B cell (primary cell): ENCODE results near the gene TMOD2. TPM values are rescaled to one million over a fixed set of nuclear protein-coding genes. Genes with fewer than 3 reads are reported as not detected.

Source experiments
- ATAC-seq: fragments of 200-7000 bp; cut with Tn5 transposase; one replicate; pipeline ENCODE4 v1.10.0; 2021; ENCODE audit warnings: low read depth, mild to moderate bottlenecking, moderate number of reproducible peaks, moderate library complexity
- CTCF ChIA-PET: fragments of 350-600 bp; sonication (Branson Sonifier 250); formaldehyde crosslinking; loops from one replicate; lab custom pipeline; 2021; ENCODE audit warnings: antibody characterized with exemption, inconsistent platforms; lab: Charles Lee
- POLR2A ChIA-PET: fragments of 350-600 bp; sonication (Branson Sonifier 250); formaldehyde crosslinking; loops from one replicate; lab custom pipeline; 2021; ENCODE audit warnings: antibody characterized with exemption; lab: Charles Lee
- DNase-seq: peaks from one replicate; pipeline ENCODE4 v3.0.0; 2013
- H2AFZ ChIP-seq: 2 replicates; pipeline ENCODE4 v1.6.1; 2012; ENCODE audit warnings: mild to moderate bottlenecking, low read depth, low read length; ENCODE audit not compliant: insufficient read depth, poor library complexity, severe bottlenecking
- H3K27ac ChIP-seq, 2 donors: 1 replicate in 1 of 2; 2 replicates in 1 of 2; pipeline ENCODE4 v1.5.1; 2012 to 2013; ENCODE audit warnings: low read length in 2 of 2, mild to moderate bottlenecking in 2 of 2, moderate library complexity in 1 of 2
- H3K27me3 ChIP-seq, 4 experiments: fragments of 200-600 bp in 1 of 4; sonication (generic) in 1 of 4; replicated peaks in 1 of 4; 1 replicate in 2 of 4; 2 replicates in 2 of 4; pipeline versions ENCODE4 v1.6.1 to v1.7.0; 2013 to 2016; ENCODE audit warnings: low read length in 3 of 4, mild to moderate bottlenecking in 2 of 4, mixed read lengths in 1 of 4, moderate library complexity in 1 of 4; ENCODE audit not compliant: insufficient read depth in 4 of 4, control insufficient read depth in 3 of 4; ENCODE audit errors: control extremely low read depth in 1 of 4
- H3K36me3 ChIP-seq, 2 experiments: replicated peaks in 1 of 2; 1 replicate in 1 of 2; 2 replicates in 1 of 2; pipeline versions ENCODE4 v1.6.1 to v1.7.1; 2013; ENCODE audit warnings: low read length in 1 of 2; ENCODE audit not compliant: insufficient read depth in 2 of 2, control insufficient read depth in 1 of 2; ENCODE audit errors: control extremely low read depth in 1 of 2, extremely low read depth in 1 of 2
- H3K4me1 ChIP-seq, 2 donors: fragments of 200-600 bp in 1 of 2; sonication (generic) in 1 of 2; 1 replicate in 1 of 2; 2 replicates in 1 of 2; pipeline versions ENCODE4 v1.5.1 to v1.6.1; 2013 to 2017; ENCODE audit warnings: low read length in 2 of 2; ENCODE audit not compliant: control insufficient read depth in 2 of 2, insufficient read depth in 2 of 2
- H3K4me2 ChIP-seq: replicated peaks from 2 replicates; pipeline ENCODE3; 2012; ENCODE audit warnings: mild to moderate bottlenecking, low read depth, low read length; ENCODE audit not compliant: poor library complexity, severe bottlenecking
- H3K4me3 ChIP-seq, 5 experiments: fragments of 200-600 bp in 1 of 5; sonication (generic) in 1 of 5; 1 replicate in 3 of 5; 2 replicates in 2 of 5; pipeline versions ENCODE4 v1.5.1 to v1.7.0; 2011 to 2016; ENCODE audit warnings: low read length in 4 of 5, mild to moderate bottlenecking in 4 of 5, low read depth in 2 of 5, control low read depth in 1 of 5, moderate library complexity in 1 of 5; ENCODE audit not compliant: insufficient read depth in 1 of 5; ENCODE audit errors: control extremely low read depth in 1 of 5, extremely low read depth in 1 of 5
- H3K79me2 ChIP-seq: fragments of 200-600 bp; sonication (generic); one replicate; pipeline ENCODE4 v1.6.0; 2016; ENCODE audit warnings: low read length; ENCODE audit not compliant: control insufficient read depth, insufficient read depth
- H3K9ac ChIP-seq: fragments of 200-600 bp; sonication (generic); 2 replicates; pipeline ENCODE4 v1.6.1; 2017; ENCODE audit warnings: mild to moderate bottlenecking, low read length, moderate library complexity
- H3K9me3 ChIP-seq, 3 donors: one replicate each; pipeline versions ENCODE4 v1.6.1 to v1.7.1; 2013; ENCODE audit warnings: low read length in 2 of 3; ENCODE audit not compliant: control insufficient read depth in 2 of 3, insufficient read depth in 1 of 3; ENCODE audit errors: control extremely low read depth in 1 of 3
- H4K20me1 ChIP-seq: 2 replicates; pipeline ENCODE4 v1.6.0; 2012; ENCODE audit warnings: mild to moderate bottlenecking, low read length; ENCODE audit not compliant: insufficient read depth, control insufficient read depth, poor library complexity, severe bottlenecking
- H3K27ac Mint-ChIP-seq: one replicate; pipeline ENCODE4 v1.8.0; 2021; ENCODE audit warnings: mixed read lengths
- H3K27me3 Mint-ChIP-seq: one replicate; pipeline ENCODE4 v1.8.0; 2021; ENCODE audit warnings: mixed read lengths
- H3K4me1 Mint-ChIP-seq: one replicate; pipeline ENCODE4 v1.8.0; 2021; ENCODE audit warnings: mixed read lengths
- H3K4me3 Mint-ChIP-seq: one replicate; pipeline ENCODE4 v1.8.0; 2021; ENCODE audit warnings: mixed read lengths
- H3K9me3 Mint-ChIP-seq: one replicate; pipeline ENCODE4 v1.8.0; 2022; ENCODE audit warnings: mixed read lengths; ENCODE audit not compliant: insufficient read depth
- EZH2 ChIP-seq: IDR thresholded peaks from 2 replicates; pipeline ENCODE4 v1.6.1; 2012; ENCODE audit warnings: borderline replicate concordance, low read depth, mild to moderate bottlenecking, moderate library complexity, low read length; ENCODE audit not compliant: insufficient read depth, poor library complexity, severe bottlenecking
- WGBS: methylation state at CpG from one replicate; pipeline ENCODE4 v1.1.5; 2013; ENCODE audit warnings: missing lambda C conversion rate; ENCODE audit not compliant: insufficient coverage; 5-methylcytosine and 5-hydroxymethylcytosine counted together
- intact Hi-C: fragments of 100-400 bp; cut with micrococcal nuclease; formaldehyde crosslinking; loops from one replicate; pipeline ENCODE4 v1.10.0; 2022
- polyA plus RNA-seq: library from polyadenylated mRNA; depleted of rRNA; stranded (reverse); fragments of >200 nt; gene quantifications from 2 replicates; pipeline ENCODE4 v1.2.3, GENCODE V29; 2012
- total RNA-seq, 2 donors: library from RNA; stranded (reverse); fragments of 120-200 nt in 1 of 2; gene quantifications; 1 replicate in 1 of 2; 2 replicates in 1 of 2; pipeline versions ENCODE4 v1.2.3 to v1.2.4, GENCODE V29; 2013 to 2022
- TF ChIP-seq, protein P1 (sequence below): fragments of 200-600 bp; IDR thresholded peaks from one replicate; pipeline ENCODE4 v1.8.0; 2022; ENCODE audit warnings: antibody characterized with exemption, mild to moderate bottlenecking

Gene TMOD2
- total and polyA plus RNA-seq, 2 donors (not counting 1 experiment from before 2014, with no cell fraction given): 5.7 to 25.9 TPM

DNA sequence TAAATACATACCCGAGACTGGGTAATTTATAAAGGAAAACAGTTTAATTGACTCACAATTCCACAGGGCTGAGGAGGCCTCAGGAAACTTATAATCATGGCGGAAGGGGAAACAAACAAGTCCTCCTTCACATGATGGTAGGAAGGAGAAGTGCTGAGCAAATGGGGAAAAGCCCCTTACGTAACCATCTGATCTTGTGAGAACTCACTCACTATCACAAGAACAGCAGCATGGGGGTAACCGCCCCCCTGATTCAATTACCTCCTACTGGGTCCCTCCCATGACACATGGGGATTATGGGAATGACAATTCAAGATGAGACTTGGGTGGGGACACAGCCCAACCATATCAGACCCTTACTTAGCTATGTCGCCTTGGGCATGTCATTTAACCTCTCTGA, 42.4 kb upstream of the TMOD2 start:
- H3K4me2 ChIP-seq: no peak overlapping the region
- WGBS: no CpG with 5 or more reads among the region's 5 CpGs
- no peaks in the 10 kb centered on the region for H3K4me1 Mint-ChIP-seq

DNA sequence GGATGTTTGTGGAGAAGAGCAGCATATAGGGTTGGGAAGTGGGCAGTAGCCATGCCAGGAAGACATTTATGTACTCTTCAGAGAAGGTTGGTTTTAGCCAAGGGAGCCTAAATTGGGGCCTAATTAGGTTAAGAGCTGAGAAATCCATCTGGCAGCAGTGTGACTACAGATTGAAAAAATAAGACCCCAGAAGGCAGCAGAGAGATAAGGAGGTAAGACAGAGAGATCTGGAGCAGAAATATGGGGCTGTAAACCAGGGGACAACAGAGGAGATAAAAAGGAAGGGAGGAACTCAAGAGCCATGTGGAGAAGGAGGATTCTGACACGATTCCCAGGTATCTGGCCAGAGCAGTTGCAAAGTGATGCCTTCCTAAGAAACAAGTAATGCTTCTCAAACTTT, 37.2 kb upstream of the TMOD2 start:
- no peak for ATAC-seq
- Mint-ChIP-seq H3K4me1 (peaks cover 10% of the 10 kb centered on the region), H3K9me3 (no peaks in the 10 kb centered on the region), H3K27ac (no peak overlapping the region), H3K27me3 (no peaks in the 10 kb centered on the region), H3K4me3 (no peak overlapping the region)
- peaks cover 0 to 4% of the 10 kb centered on the region in 2 donors for H3K4me1 ChIP-seq
- TF ChIP-seq, protein P1, sequence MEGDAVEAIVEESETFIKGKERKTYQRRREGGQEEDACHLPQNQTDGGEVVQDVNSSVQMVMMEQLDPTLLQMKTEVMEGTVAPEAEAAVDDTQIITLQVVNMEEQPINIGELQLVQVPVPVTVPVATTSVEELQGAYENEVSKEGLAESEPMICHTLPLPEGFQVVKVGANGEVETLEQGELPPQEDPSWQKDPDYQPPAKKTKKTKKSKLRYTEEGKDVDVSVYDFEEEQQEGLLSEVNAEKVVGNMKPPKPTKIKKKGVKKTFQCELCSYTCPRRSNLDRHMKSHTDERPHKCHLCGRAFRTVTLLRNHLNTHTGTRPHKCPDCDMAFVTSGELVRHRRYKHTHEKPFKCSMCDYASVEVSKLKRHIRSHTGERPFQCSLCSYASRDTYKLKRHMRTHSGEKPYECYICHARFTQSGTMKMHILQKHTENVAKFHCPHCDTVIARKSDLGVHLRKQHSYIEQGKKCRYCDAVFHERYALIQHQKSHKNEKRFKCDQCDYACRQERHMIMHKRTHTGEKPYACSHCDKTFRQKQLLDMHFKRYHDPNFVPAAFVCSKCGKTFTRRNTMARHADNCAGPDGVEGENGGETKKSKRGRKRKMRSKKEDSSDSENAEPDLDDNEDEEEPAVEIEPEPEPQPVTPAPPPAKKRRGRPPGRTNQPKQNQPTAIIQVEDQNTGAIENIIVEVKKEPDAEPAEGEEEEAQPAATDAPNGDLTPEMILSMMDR: no peak
- TF ChIP-seq EZH2: no peak
- H3K27ac ChIP-seq: no peak overlapping the region
- DNase-seq: no peak
- POLR2A ChIA-PET: no interaction called here
- no peaks in the 10 kb centered on the region for H3K79me2 ChIP-seq
- no peaks in the 10 kb centered on the region for H4K20me1 ChIP-seq
- CTCF ChIA-PET: no interaction called here
- H3K9me3 ChIP-seq: no peaks in the 10 kb centered on the region
- no peak overlapping the region for H3K4me2 ChIP-seq
- intact Hi-C loops: no loop called here
- H3K4me3 ChIP-seq: no peak overlapping the region
- H3K9ac ChIP-seq: no peak overlapping the region
- no peak overlapping the region for H2AFZ ChIP-seq
- no CpG with 5 or more reads among the region's 1 CpG for WGBS
- no peaks in the 10 kb centered on the region for H3K27me3 ChIP-seq
- H3K36me3 ChIP-seq: no peaks in the 10 kb centered on the region

More for the DNA sequence above, 42.4 kb upstream of the TMOD2 start:
- Mint-ChIP-seq H3K27ac (no peak overlapping the region), H3K27me3 (no peaks in the 10 kb centered on the region), H3K9me3 (no peaks in the 10 kb centered on the region), H3K4me3 (no peak overlapping the region)
- intact Hi-C loops: no loop called here
- Histone ChIP-seq H3K27ac (no peak overlapping the region), H3K36me3 (no peaks in the 10 kb centered on the region), H3K27me3 (no peaks in the 10 kb centered on the region), H4K20me1 (no peaks in the 10 kb centered on the region), H3K9ac (no peak overlapping the region), H3K4me1 (no peaks in the 10 kb centered on the region), H3K9me3 (no peaks in the 10 kb centered on the region), H3K79me2 (no peaks in the 10 kb centered on the region), H2AFZ (no peak overlapping the region), H3K4me3 (no peak overlapping the region)
- no peak for ATAC-seq
- DNase-seq: no peak
- no peak for TF ChIP-seq EZH2
- TF ChIP-seq, protein P1: no peak
- POLR2A ChIA-PET: no interaction called here
- CTCF ChIA-PET: interaction anchor here (1.4 kb wide), 1 partner anchor 59 kb away, joined by 7 read pairs; no protein-coding TSS in a partner anchor
